Caco-2 (cell line): ENCODE measurements around the gene FMOD. TPM values are rescaled to one million over a fixed set of nuclear protein-coding genes. Genes with fewer than 3 reads are reported as not detected.

ENCODE experiments used
- BruUV-seq: library from RNA; stranded (reverse); fragments of 400-500 nt; replicated peaks from 2 replicates; lab custom pipeline; 2021; lab: Mats Ljungman, UMichigan
- CTCF ChIA-PET: fragments of 300-600 bp; sonication (Branson Sonifier 250); formaldehyde crosslinking; loops from one replicate; lab custom pipeline; 2022; ENCODE audit warnings: antibody characterized with exemption; lab: Charles Lee
- POLR2A ChIA-PET: fragments of 300-600 bp; sonication (Branson Sonifier 250); formaldehyde crosslinking; loops from one replicate; lab custom pipeline; 2022; ENCODE audit warnings: antibody characterized with exemption; lab: Charles Lee
- DNase-seq, 2 experiments: peaks; one replicate each; pipeline versions ENCODE4 v3.0.0 to v3.0.0-alpha.2; 2020 to 2022
- H3K27me3 ChIP-seq: replicated peaks from 2 replicates; pipeline ENCODE4 v1.6.0; 2011; ENCODE audit warnings: low read length; ENCODE audit not compliant: control insufficient read depth, insufficient read depth
- H3K36me3 ChIP-seq: 2 replicates; pipeline ENCODE4 v1.5.1; 2011; ENCODE audit warnings: low read length; ENCODE audit not compliant: control insufficient read depth, insufficient read depth
- H3K4me1 ChIP-seq: fragments of 250-450 bp; sonication (Bioruptor Pico); 2 replicates; pipeline ENCODE4 v1.5.1; 2020; ENCODE audit warnings: mild to moderate bottlenecking
- H3K4me3 ChIP-seq: 2 replicates; pipeline ENCODE4 v1.5.1; 2011; ENCODE audit warnings: low read depth, mild to moderate bottlenecking, control low read depth, low read length
- H3K9me3 ChIP-seq: fragments of 250-450 bp; sonication (Bioruptor Pico); 2 replicates; pipeline ENCODE4 v1.5.1; 2020; ENCODE audit warnings: mild to moderate bottlenecking, moderate library complexity
- H3K27ac Mint-ChIP-seq: one replicate; pipeline ENCODE4 v1.8.0; 2022; ENCODE audit warnings: mixed read lengths; ENCODE audit not compliant: unreplicated experiment
- H3K27me3 Mint-ChIP-seq: one replicate; pipeline ENCODE4 v1.8.0; 2022; ENCODE audit warnings: mixed read lengths; ENCODE audit not compliant: insufficient read depth, unreplicated experiment
- H3K36me3 Mint-ChIP-seq: one replicate; pipeline ENCODE4 v1.8.0; 2022; ENCODE audit warnings: mild to moderate bottlenecking, mixed read lengths; ENCODE audit not compliant: insufficient read depth, unreplicated experiment
- H3K4me1 Mint-ChIP-seq: one replicate; pipeline ENCODE4 v1.8.0; 2022; ENCODE audit warnings: low read depth, mixed read lengths; ENCODE audit not compliant: unreplicated experiment
- H3K4me3 Mint-ChIP-seq: one replicate; pipeline ENCODE4 v1.8.0; 2022; ENCODE audit warnings: mild to moderate bottlenecking, moderate library complexity, mixed read lengths; ENCODE audit not compliant: unreplicated experiment
- H3K9me3 Mint-ChIP-seq: one replicate; pipeline ENCODE4 v1.8.0; 2022; ENCODE audit warnings: mixed read lengths; ENCODE audit not compliant: unreplicated experiment
- CTCF ChIP-seq, 2 experiments: fragments of 200-600 bp in 1 of 2; IDR thresholded peaks; 1 replicate in 1 of 2; 2 replicates in 1 of 2; pipeline versions ENCODE4 v1.5.1 to v1.8.0; 2011 to 2022; ENCODE audit warnings: antibody characterized with exemption in 1 of 2, control low read depth in 1 of 2, inconsistent platforms in 1 of 2, low read depth in 1 of 2, low read length in 1 of 2, mild to moderate bottlenecking in 1 of 2, moderate library complexity in 1 of 2; ENCODE audit not compliant: insufficient read depth in 1 of 2, severe bottlenecking in 1 of 2, unreplicated experiment in 1 of 2
- intact Hi-C: fragments of 100-400 bp; cut with micrococcal nuclease; formaldehyde crosslinking; loops from one replicate; pipeline ENCODE4 v1.10.0; 2022; ENCODE audit not compliant: unreplicated experiment
- total RNA-seq: library from RNA; stranded (reverse); gene quantifications from 2 replicates; pipeline ENCODE4 v1.2.3, GENCODE V29; 2022

Gene FMOD
- total RNA-seq, 1 experiment from 2014 or later = 32.6 TPM

- Mint-ChIP-seq H3K9me3 (no peaks in the 10 kb centered on the region), H3K36me3 (no peaks in the 10 kb centered on the region), H3K4me1 (peaks cover 7% of the 10 kb centered on the region), H3K27me3 (peaks cover 9% of the 10 kb centered on the region), H3K4me3 (no peak overlapping the region), H3K27ac (no peak overlapping the region)
- ChIA-PET POLR2A (no interaction called here), CTCF (no interaction called here)
- H3K9me3 ChIP-seq = no peaks in the 10 kb centered on the region
- H3K27me3 ChIP-seq = peaks cover 1% of the 10 kb centered on the region; the same call in 1 of the 2 replicates
- DNase-seq = peak in 1 of 2 experiments; percentile 22
- BruUV-seq = no TSS peak
- no peak for TF ChIP-seq CTCF (IDR thresholded peaks at IDR 0.05; ENCODE audit: insufficient read depth in 1 of 2, low read depth in 1 of 2, low read length in 1 of 2, severe bottlenecking in 1 of 2, unreplicated experiment in 1 of 2)
- H3K36me3 ChIP-seq = no peaks in the 10 kb centered on the region
- peaks cover 5% of the 10 kb centered on the region; the same call in 1 of the 2 replicates for H3K4me1 ChIP-seq
- no peak overlapping the region for H3K4me3 ChIP-seq
- intact Hi-C loops = no loop called here
Measured at GRCh38 chr1:203364094-203364801, 13.3 kb upstream of the FMOD start.

GRCh38 chr1:203362720-203363025 is 11.8 kb upstream of the FMOD start:
- TF ChIP-seq CTCF (IDR thresholded peaks at IDR 0.05; ENCODE audit: insufficient read depth in 1 of 2, low read depth in 1 of 2, low read length in 1 of 2, severe bottlenecking in 1 of 2, unreplicated experiment in 1 of 2) = no peak
- Histone ChIP-seq H3K4me3 (no peak overlapping the region), H3K9me3 (no peaks in the 10 kb centered on the region; the same call in 1 of the 2 replicates), H3K4me1 (peaks cover 5% of the 10 kb centered on the region; the same call in 1 of the 2 replicates), H3K27me3 (peaks cover 1% of the 10 kb centered on the region; the same call in 1 of the 2 replicates), H3K36me3 (no peaks in the 10 kb centered on the region)
- Mint-ChIP-seq H3K9me3 (no peaks in the 10 kb centered on the region), H3K27me3 (peaks cover 13% of the 10 kb centered on the region), H3K4me3 (no peak overlapping the region), H3K27ac (no peak overlapping the region), H3K4me1 (peaks cover 7% of the 10 kb centered on the region), H3K36me3 (no peaks in the 10 kb centered on the region)
- no TSS peak for BruUV-seq
- intact Hi-C loops = no loop called here
- CTCF ChIA-PET = no interaction called here
- POLR2A ChIA-PET = no interaction called here
- no peak for DNase-seq

- DNase-seq = no peak
- BruUV-seq = no TSS peak
- intact Hi-C loops = no loop called here
- H3K27me3 Mint-ChIP-seq = peaks cover 16% of the 10 kb centered on the region
- peaks cover 1% of the 10 kb centered on the region; the same call in 1 of the 2 replicates for H3K27me3 ChIP-seq
- CTCF ChIA-PET = interaction anchor here (0.5 to 0.6 kb wide), 2 partner anchors 153 to 933 kb away, joined by 3 to 4 read pairs; no protein-coding TSS in a partner anchor
- H3K9me3 ChIP-seq = no peaks in the 10 kb centered on the region; the same call in 1 of the 2 replicates
- H3K36me3 Mint-ChIP-seq = no peaks in the 10 kb centered on the region
- H3K4me3 ChIP-seq = no peak overlapping the region
- peaks cover 7% of the 10 kb centered on the region for H3K4me1 Mint-ChIP-seq
- POLR2A ChIA-PET = no interaction called here
- H3K9me3 Mint-ChIP-seq = no peaks in the 10 kb centered on the region
- H3K4me1 ChIP-seq = peaks cover 5% of the 10 kb centered on the region; the same call in 1 of the 2 replicates
- no peak overlapping the region for H3K4me3 Mint-ChIP-seq
- no peak for TF ChIP-seq CTCF (IDR thresholded peaks at IDR 0.05; ENCODE audit: insufficient read depth in 1 of 2, low read depth in 1 of 2, low read length in 1 of 2, severe bottlenecking in 1 of 2, unreplicated experiment in 1 of 2)
- no peak overlapping the region for H3K27ac Mint-ChIP-seq
- no peaks in the 10 kb centered on the region for H3K36me3 ChIP-seq
Measured at GRCh38 chr1:203361945-203362719, 11.2 kb upstream of the FMOD start.
